ENCODE measurements around the gene TTLL8. TPM values are rescaled to one million over a fixed set of nuclear protein-coding genes. Genes with fewer than 3 reads are reported as not detected.
A peak's percentile ranks its signal among the peaks of the same experiment; 100 is the strongest.

The TTLL8 gene
- total RNA-seq, 1 donor from 2014 or later = not detected

DNA sequence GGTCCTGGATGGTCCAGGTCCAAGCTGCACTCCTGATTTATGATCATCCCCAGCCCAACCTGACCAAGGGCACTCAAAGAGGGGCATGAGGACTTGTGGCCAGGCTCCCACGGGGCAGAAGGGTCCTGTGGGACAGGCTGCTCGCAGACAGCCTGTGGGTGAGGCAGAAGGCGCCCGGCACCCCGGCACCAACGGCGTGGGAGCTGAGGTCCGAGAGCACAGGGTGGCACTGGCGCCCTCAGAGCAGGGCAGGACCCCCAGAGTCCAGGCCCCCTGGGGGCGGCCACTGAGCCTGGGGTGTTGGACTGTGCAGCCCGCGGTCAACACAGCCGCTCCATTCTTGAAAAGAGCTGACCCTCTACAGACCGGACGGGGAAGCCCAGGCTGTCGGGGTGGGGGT lies 48.8 kb downstream of the TTLL8 start:
- H3K4me3 Mint-ChIP-seq = no peak overlapping the region

GRCh38 chr22:50008151-50009040 lies 49.7 kb downstream of the TTLL8 start:
- no peak for DNase-seq
- Mint-ChIP-seq H3K27ac (no peak overlapping the region), H3K4me3 (no peak overlapping the region), H3K4me1 (peaks cover 15% of the 10 kb centered on the region), H3K9me3 (no peaks in the 10 kb centered on the region), H3K36me3 (ENCODE audit: low read depth) (no peaks in the 10 kb centered on the region), H3K27me3 (peaks cover 24% of the 10 kb centered on the region)
- intact Hi-C loops (cut with micrococcal nuclease) = no loop called here

More for the DNA sequence above, 48.8 kb downstream of the TTLL8 start:
- H3K4me1 Mint-ChIP-seq = peaks cover 15% of the 10 kb centered on the region
- intact Hi-C loops (cut with micrococcal nuclease) = no loop called here
- H3K27me3 Mint-ChIP-seq = peaks cover 25% of the 10 kb centered on the region
- no peaks in the 10 kb centered on the region for H3K36me3 Mint-ChIP-seq (ENCODE audit: low read depth)
- peak overlapping the region; percentile 34 for H3K27ac Mint-ChIP-seq
- no peak for DNase-seq
- no peaks in the 10 kb centered on the region for H3K9me3 Mint-ChIP-seq

DNA sequence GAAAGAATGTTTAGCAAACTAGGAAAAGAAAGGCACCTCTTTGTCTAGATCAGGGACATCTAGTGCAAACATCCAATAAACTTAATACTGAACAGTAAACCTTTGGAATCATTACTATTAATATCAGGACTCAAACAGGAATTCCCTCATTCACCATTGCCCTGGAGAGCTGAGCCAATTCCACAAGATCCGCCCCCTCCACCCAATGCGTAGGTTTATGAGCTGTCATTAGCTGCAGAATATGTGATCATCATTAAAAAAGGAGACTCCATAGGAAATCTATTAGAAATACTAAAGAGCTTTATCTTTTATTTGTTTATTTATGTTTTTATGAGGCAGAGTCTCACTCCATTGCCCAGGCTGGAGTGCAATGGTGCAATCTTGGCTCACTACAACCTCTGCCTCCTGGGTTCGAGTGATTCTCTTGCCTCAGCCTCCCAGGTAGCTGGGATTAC lies 51.0 kb downstream of the TTLL8 start:
- peaks cover 18% of the 10 kb centered on the region for H3K27me3 Mint-ChIP-seq
- DNase-seq = no peak
- H3K36me3 Mint-ChIP-seq (ENCODE audit: low read depth) = no peaks in the 10 kb centered on the region
- no peak overlapping the region for H3K4me3 Mint-ChIP-seq
- intact Hi-C loops (cut with micrococcal nuclease) = no loop called here
- H3K27ac Mint-ChIP-seq = no peak overlapping the region
- no peaks in the 10 kb centered on the region for H3K9me3 Mint-ChIP-seq
- H3K4me1 Mint-ChIP-seq = peaks cover 15% of the 10 kb centered on the region

GRCh38 chr22:50004918-50005317 lies 53.2 kb downstream of the TTLL8 start:
- Mint-ChIP-seq H3K4me1 (peaks cover 6% of the 10 kb centered on the region), H3K27me3 (peaks cover 7% of the 10 kb centered on the region), H3K27ac (peak overlapping the region; percentile 74), H3K9me3 (no peaks in the 10 kb centered on the region), H3K4me3 (peak overlapping the region; percentile 1), H3K36me3 (ENCODE audit: low read depth) (no peaks in the 10 kb centered on the region)
- intact Hi-C loops (cut with micrococcal nuclease) = no loop called here
- no peak for DNase-seq

DNA sequence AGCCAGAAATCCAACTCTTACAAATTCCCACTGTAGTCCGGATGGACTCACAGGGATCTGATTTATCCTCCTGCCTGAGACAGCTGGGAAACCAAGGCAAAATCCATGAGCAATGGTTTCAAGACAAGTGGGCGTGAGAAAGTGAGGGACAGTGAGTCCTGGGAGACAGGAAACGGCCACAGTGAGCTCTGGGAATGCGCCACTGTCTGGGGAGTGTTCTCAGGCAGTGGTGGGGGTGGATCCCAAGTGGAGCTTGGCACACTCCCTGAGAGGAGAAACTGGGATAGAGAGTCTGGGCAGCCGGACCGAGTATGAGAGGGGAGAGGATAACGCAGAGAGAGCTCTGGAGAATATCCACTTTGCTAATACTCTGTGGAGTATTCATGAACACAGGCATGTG lies 55.3 kb downstream of the TTLL8 start:
- no peaks in the 10 kb centered on the region for H3K9me3 Mint-ChIP-seq
- DNase-seq = no peak
- H3K27me3 Mint-ChIP-seq = peaks cover 7% of the 10 kb centered on the region
- H3K4me1 Mint-ChIP-seq = peaks cover 6% of the 10 kb centered on the region
- no peaks in the 10 kb centered on the region for H3K36me3 Mint-ChIP-seq (ENCODE audit: low read depth)
- no peak overlapping the region for H3K4me3 Mint-ChIP-seq
- intact Hi-C loops (cut with micrococcal nuclease) = no loop called here
- H3K27ac Mint-ChIP-seq = no peak overlapping the region

- H3K4me1 Mint-ChIP-seq = peaks cover 6% of the 10 kb centered on the region
- no peaks in the 10 kb centered on the region for H3K36me3 Mint-ChIP-seq (ENCODE audit: low read depth)
- no peaks in the 10 kb centered on the region for H3K9me3 Mint-ChIP-seq
- H3K27ac Mint-ChIP-seq = no peak overlapping the region
- no peak overlapping the region for H3K4me3 Mint-ChIP-seq
- no peak for DNase-seq
- peaks cover 7% of the 10 kb centered on the region for H3K27me3 Mint-ChIP-seq
- intact Hi-C loops (cut with micrococcal nuclease) = no loop called here
Observed at GRCh38 chr22:50001388-50002231, 56.5 kb downstream of the TTLL8 start.

DNA sequence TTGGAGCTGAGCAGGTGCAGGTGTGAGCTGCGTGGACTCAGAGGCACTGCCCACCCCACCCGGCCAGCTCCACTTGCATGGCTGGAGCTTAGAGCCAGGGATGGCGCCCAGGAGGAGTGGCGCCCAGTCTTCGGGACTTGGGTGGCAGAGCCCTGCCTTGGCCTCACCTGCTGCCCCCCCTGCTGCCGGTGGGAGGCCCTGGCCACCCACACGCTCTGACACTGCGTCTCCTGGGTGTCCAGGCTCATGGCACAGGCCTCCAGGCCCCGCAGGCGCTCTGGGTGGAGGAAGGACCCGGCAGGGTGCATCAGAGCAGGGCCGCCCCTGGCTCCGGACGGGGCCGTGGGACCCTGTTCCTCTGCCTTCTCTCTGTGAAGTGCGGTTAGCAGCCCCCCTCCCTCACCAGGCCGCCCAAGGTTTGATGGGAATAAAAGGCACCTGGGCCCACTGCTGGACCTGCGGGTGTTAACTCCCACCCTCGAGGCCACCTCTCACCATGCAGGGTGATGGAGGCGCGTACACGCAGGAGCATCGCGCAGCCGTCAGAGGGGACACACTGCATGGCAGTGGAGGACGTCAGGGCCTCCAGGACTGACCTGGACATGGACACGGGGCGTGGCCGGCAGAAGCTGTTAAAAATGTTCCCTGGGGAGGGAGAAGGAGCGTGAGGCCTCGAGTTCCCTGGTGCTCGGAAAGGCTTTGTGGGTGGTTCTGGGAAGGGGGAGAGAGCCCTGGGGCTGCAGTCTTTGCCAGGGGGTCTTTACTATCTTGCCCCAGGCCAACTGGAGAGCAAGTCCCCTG lies 57.3 kb downstream of the TTLL8 start:
- H3K27ac Mint-ChIP-seq = no peak overlapping the region
- no peak overlapping the region for H3K4me3 Mint-ChIP-seq
- H3K36me3 Mint-ChIP-seq (ENCODE audit: low read depth) = no peaks in the 10 kb centered on the region
- H3K9me3 Mint-ChIP-seq = no peaks in the 10 kb centered on the region
- DNase-seq = no peak
- intact Hi-C loops (cut with micrococcal nuclease) = no loop called here
- H3K4me1 Mint-ChIP-seq = peaks cover 6% of the 10 kb centered on the region
- peaks cover 7% of the 10 kb centered on the region for H3K27me3 Mint-ChIP-seq

DNA sequence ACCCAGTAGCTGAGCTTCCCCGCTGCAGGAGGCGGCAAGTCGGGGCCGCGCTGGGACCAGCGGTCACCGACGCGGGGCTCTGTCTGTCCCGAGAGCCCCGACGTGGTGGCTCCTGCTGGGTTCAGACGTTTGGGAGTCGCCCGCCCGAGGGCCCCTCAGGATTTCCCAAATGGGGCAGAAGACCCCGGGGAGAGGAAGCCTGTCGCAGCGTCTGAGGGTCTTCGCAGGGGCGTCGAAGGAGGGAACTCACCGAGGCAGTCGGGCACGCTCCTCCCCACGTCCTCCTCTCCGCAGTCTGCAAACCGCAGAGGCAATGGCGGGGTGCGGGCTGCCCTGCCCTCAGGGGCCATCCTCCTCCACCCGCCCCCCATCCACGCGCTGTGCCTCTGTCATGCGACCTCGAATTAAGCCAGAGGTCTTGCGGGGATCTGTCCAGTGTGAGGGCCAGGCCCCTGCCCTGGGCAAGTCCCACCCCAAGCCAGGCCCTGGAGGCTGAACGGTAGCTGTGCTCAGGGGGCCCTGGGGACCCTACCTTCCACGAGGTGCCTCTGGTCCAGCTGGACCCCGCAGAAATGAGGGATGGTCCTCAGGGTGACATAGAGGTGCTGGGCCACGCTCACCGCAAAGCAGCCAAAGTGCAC lies 58.0 kb downstream of the TTLL8 start:
- H3K27me3 Mint-ChIP-seq = peaks cover 5% of the 10 kb centered on the region
- H3K4me1 Mint-ChIP-seq = peaks cover 4% of the 10 kb centered on the region
- no peak for DNase-seq
- H3K27ac Mint-ChIP-seq = no peak overlapping the region
- no peaks in the 10 kb centered on the region for H3K9me3 Mint-ChIP-seq
- intact Hi-C loops (cut with micrococcal nuclease) = no loop called here
- H3K36me3 Mint-ChIP-seq (ENCODE audit: low read depth) = no peaks in the 10 kb centered on the region
- H3K4me3 Mint-ChIP-seq = no peak overlapping the region

GRCh38 chr22:49999063-49999945 lies 58.8 kb downstream of the TTLL8 start:
- Mint-ChIP-seq H3K4me1 (no peaks in the 10 kb centered on the region), H3K36me3 (ENCODE audit: low read depth) (no peaks in the 10 kb centered on the region), H3K27me3 (peaks cover 2% of the 10 kb centered on the region), H3K4me3 (peak overlapping the region; percentile 40), H3K9me3 (no peaks in the 10 kb centered on the region), H3K27ac (no peak overlapping the region)
- intact Hi-C loops (cut with micrococcal nuclease) = no loop called here
- peak; percentile 79 for DNase-seq

DNA sequence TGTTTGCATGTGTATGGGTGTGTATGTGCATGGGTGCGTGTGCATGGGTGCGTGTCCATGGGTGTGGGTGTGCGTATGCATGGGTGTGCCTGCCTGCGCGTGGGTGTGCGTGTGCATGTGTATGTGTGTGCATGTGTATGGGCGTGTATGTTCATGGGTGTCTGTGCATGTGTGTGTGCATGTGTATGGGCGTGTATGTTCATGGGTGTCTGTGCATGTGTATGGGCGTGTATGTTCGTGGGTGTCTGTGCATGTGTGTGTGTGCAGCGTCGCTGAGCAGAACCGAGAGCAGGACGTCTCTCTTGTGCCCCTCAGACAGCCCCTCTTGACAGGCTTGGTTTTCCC lies 59.4 kb downstream of the TTLL8 start:
- no peaks in the 10 kb centered on the region for H3K9me3 Mint-ChIP-seq
- H3K27me3 Mint-ChIP-seq = peaks cover under 1% of the 10 kb centered on the region
- H3K36me3 Mint-ChIP-seq (ENCODE audit: low read depth) = no peaks in the 10 kb centered on the region
- H3K27ac Mint-ChIP-seq = peak overlapping the region; percentile 0
- DNase-seq = no peak
- H3K4me3 Mint-ChIP-seq = no peak overlapping the region
- H3K4me1 Mint-ChIP-seq = no peaks in the 10 kb centered on the region
- intact Hi-C loops (cut with micrococcal nuclease) = no loop called here

- Mint-ChIP-seq H3K27ac (peak overlapping the region; percentile 0), H3K9me3 (no peaks in the 10 kb centered on the region), H3K36me3 (ENCODE audit: low read depth) (no peaks in the 10 kb centered on the region), H3K4me3 (no peak overlapping the region), H3K27me3 (no peaks in the 10 kb centered on the region), H3K4me1 (peaks cover 4% of the 10 kb centered on the region)
- DNase-seq = no peak
- intact Hi-C loops (cut with micrococcal nuclease) = no loop called here
Observed at GRCh38 chr22:49997932-49998717, 60.0 kb downstream of the TTLL8 start.

DNA sequence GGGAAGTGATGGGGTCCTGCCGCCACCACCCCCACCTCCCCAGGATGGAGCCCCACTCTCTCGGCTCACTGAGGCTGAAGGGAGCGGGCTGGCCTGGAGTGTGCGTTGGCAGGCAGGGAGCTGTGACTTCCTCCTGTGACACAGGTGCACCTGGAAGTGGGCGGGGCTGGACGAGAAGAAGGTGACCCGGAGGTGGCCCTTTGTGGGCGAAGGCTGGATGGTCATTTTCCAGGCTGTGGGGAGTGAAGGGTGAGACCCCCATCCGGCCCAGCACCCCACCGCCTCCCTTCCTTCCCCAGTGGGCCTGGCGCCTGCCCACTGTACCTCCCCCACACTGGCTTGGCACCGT lies 60.9 kb downstream of the TTLL8 start:
- DNase-seq = no peak
- H3K4me3 Mint-ChIP-seq = no peak overlapping the region
- no peaks in the 10 kb centered on the region for H3K36me3 Mint-ChIP-seq (ENCODE audit: low read depth)
- H3K4me1 Mint-ChIP-seq = peaks cover 4% of the 10 kb centered on the region
- no peak overlapping the region for H3K27ac Mint-ChIP-seq
- intact Hi-C loops (cut with micrococcal nuclease) = no loop called here
- H3K9me3 Mint-ChIP-seq = no peaks in the 10 kb centered on the region
- no peaks in the 10 kb centered on the region for H3K27me3 Mint-ChIP-seq

Data from activated CD4-positive, alpha-beta T cell treated with anti-CD3 and anti-CD28 coated beads, Interleukin-2, amount 10 ng/mL, durations not matched to agents 24 days and 14 days (primary cell).